GM23338 (cell line): ENCODE data around the gene GHR. TPM values are rescaled to one million over a fixed set of nuclear protein-coding genes. Genes with fewer than 3 reads are reported as not detected.

Experiments used
- ATAC-seq: fragments of 200-7000 bp; cut with Tn5 transposase; 3 replicates; pipeline ENCODE4 v1.9.1; 2020
- DNase-seq: peaks from one replicate; pipeline ENCODE4 v3.0.0-alpha.2; 2015; ENCODE audit warnings: low spot score
- H2AFZ ChIP-seq: fragments of 200-600 bp; sonication (generic); 2 replicates; pipeline ENCODE4 v1.8.0; 2016; ENCODE audit warnings: antibody characterized with exemption, mild to moderate bottlenecking, moderate library complexity
- H3F3A ChIP-seq: fragments of 200-600 bp; sonication (generic); replicated peaks from 2 replicates; pipeline ENCODE4 v1.8.0; 2017; ENCODE audit warnings: antibody characterized with exemption, mixed run types, low read depth
- H3K27ac ChIP-seq: fragments of 200-600 bp; sonication (generic); 2 replicates; pipeline ENCODE4 v1.6.1; 2016; ENCODE audit warnings: low read depth
- H3K27me3 ChIP-seq: fragments of 200-600 bp; sonication (generic); 2 replicates; pipeline ENCODE4 v1.8.0; 2016; ENCODE audit warnings: mild to moderate bottlenecking, mixed run types, moderate library complexity; ENCODE audit not compliant: insufficient read depth
- H3K36me3 ChIP-seq: fragments of 200-600 bp; sonication (generic); 2 replicates; pipeline ENCODE4 v1.8.0; 2016; ENCODE audit warnings: mild to moderate bottlenecking; ENCODE audit not compliant: insufficient read depth
- H3K4me1 ChIP-seq: fragments of 200-600 bp; sonication (generic); 2 replicates; pipeline ENCODE4 v1.8.0; 2016; ENCODE audit warnings: mild to moderate bottlenecking, moderate library complexity; ENCODE audit not compliant: insufficient read depth
- H3K4me2 ChIP-seq: fragments of 200-600 bp; sonication (generic); 2 replicates; pipeline ENCODE4 v1.7.1; 2017; ENCODE audit warnings: mixed run types
- H3K4me3 ChIP-seq: fragments of 200-600 bp; sonication (generic); 2 replicates; pipeline ENCODE4 v1.6.1; 2016; ENCODE audit warnings: mixed run types
- H3K79me2 ChIP-seq: fragments of 200-600 bp; sonication (generic); replicated peaks from 2 replicates; pipeline ENCODE4 v1.8.0; 2017; ENCODE audit warnings: mild to moderate bottlenecking; ENCODE audit not compliant: insufficient read depth
- H3K9me2 ChIP-seq: fragments of 200-600 bp; sonication (generic); 2 replicates; pipeline ENCODE4 v1.8.0; 2017; ENCODE audit not compliant: insufficient read depth
- H4K20me1 ChIP-seq: fragments of 200-600 bp; sonication (generic); replicated peaks from 2 replicates; pipeline ENCODE4 v1.8.0; 2017; ENCODE audit warnings: mild to moderate bottlenecking; ENCODE audit not compliant: insufficient read depth
- H3K27ac Mint-ChIP-seq: 2 replicates; pipeline ENCODE4 v1.8.0; 2020; ENCODE audit warnings: inconsistent platforms, mild to moderate bottlenecking, moderate library complexity, mixed read lengths
- H3K27me3 Mint-ChIP-seq: 3 replicates; pipeline ENCODE4 v1.8.0; 2022; ENCODE audit warnings: low read depth, mild to moderate bottlenecking, moderate library complexity, mixed read lengths, inconsistent platforms; ENCODE audit not compliant: insufficient read depth, poor library complexity
- H3K36me3 Mint-ChIP-seq: 3 replicates; pipeline ENCODE4 v1.8.0; 2021; ENCODE audit warnings: low read depth, mild to moderate bottlenecking, inconsistent platforms, moderate library complexity, mixed read lengths
- H3K4me1 Mint-ChIP-seq: 3 replicates; pipeline ENCODE4 v1.8.0; 2020; ENCODE audit warnings: mild to moderate bottlenecking, inconsistent platforms, mixed read lengths
- H3K4me3 Mint-ChIP-seq: 3 replicates; pipeline ENCODE4 v1.8.0; 2021; ENCODE audit warnings: moderate library complexity, mild to moderate bottlenecking, inconsistent platforms, mixed read lengths
- H3K9me3 Mint-ChIP-seq: 3 replicates; pipeline ENCODE4 v1.8.0; 2020; ENCODE audit warnings: moderate library complexity, mild to moderate bottlenecking, inconsistent platforms, mixed read lengths
- CREB1 ChIP-seq: fragments of 250-450 bp; sonication (Bioruptor Pico); IDR thresholded peaks from 2 replicates; pipeline ENCODE4 v1.5.0; 2020; ENCODE audit warnings: low read depth, mild to moderate bottlenecking, moderate library complexity
- EZH2 ChIP-seq: fragments of 200-600 bp; sonication (generic); IDR thresholded peaks from one replicate; pipeline ENCODE4 v1.8.0; 2017; ENCODE audit warnings: antibody characterized with exemption, mild to moderate bottlenecking, low read depth; ENCODE audit not compliant: unreplicated experiment
- EZH2phosphoT487 ChIP-seq: fragments of 200-600 bp; sonication (generic); IDR thresholded peaks from one replicate; pipeline ENCODE4 v1.8.1; 2018; ENCODE audit warnings: antibody characterized with exemption; ENCODE audit not compliant: unreplicated experiment
- JUNB ChIP-seq: IDR thresholded peaks from one replicate; pipeline ENCODE4 v1.6.1; 2016; ENCODE audit warnings: antibody characterized with exemption; ENCODE audit not compliant: unreplicated experiment
- NANOG ChIP-seq: IDR thresholded peaks from 2 replicates; pipeline ENCODE4 v1.6.1; 2016; ENCODE audit warnings: antibody characterized with exemption, borderline replicate concordance
- STAT1 ChIP-seq: IDR thresholded peaks from one replicate; pipeline ENCODE4 v1.6.1; 2016; ENCODE audit warnings: antibody characterized with exemption; ENCODE audit not compliant: unreplicated experiment
- ZNF114 ChIP-seq: fragments of 250-450 bp; sonication (Bioruptor Pico); IDR thresholded peaks from 2 replicates; pipeline ENCODE4 v1.5.0; 2020; ENCODE audit warnings: mild to moderate bottlenecking, moderate library complexity
- polyA plus RNA-seq: library from polyadenylated mRNA; unstranded; fragments of >200 nt; fragmentation: Nextera tagmentation; extraction: Ambion mirVana; gene quantifications from 2 replicates; pipeline ENCODE4 v1.2.1, GENCODE V29; 2016
- total RNA-seq: library from RNA; depleted of rRNA; stranded (reverse); fragments of >200 nt; shearing (Covaris generic); gene quantifications from 2 replicates; pipeline ENCODE4 v1.2.3, GENCODE V29; 2014
- TF ChIP-seq, protein P1 (sequence below): fragments of 250-450 bp; sonication (Bioruptor Pico); IDR thresholded peaks from 2 replicates; pipeline ENCODE4 v1.5.0; 2020; ENCODE audit warnings: mild to moderate bottlenecking, moderate library complexity
- TF ChIP-seq, protein P2 (sequence below): IDR thresholded peaks from 2 replicates; pipeline ENCODE4 v1.6.1; 2016; ENCODE audit warnings: antibody characterized with exemption
- TF ChIP-seq, protein P3 (sequence below): IDR thresholded peaks from one replicate; pipeline ENCODE4 v1.6.1; 2018; ENCODE audit warnings: antibody characterized with exemption; ENCODE audit not compliant: unreplicated experiment
- TF ChIP-seq, protein P4 (sequence below), 2 experiments: fragments of 200-600 bp in 1 of 2; sonication (generic) in 1 of 2; conservative IDR thresholded peaks; 2 replicates each; pipeline versions ENCODE4 v1.5.1 to v1.6.1; 2016 to 2017; ENCODE audit warnings: antibody characterized with exemption in 2 of 2, low read depth in 2 of 2, mild to moderate bottlenecking in 2 of 2, moderate library complexity in 1 of 2

GHR gene
- total and polyA plus RNA-seq, 2 experiments from 2014 or later: 0.21 to 1.9 TPM

DNA sequence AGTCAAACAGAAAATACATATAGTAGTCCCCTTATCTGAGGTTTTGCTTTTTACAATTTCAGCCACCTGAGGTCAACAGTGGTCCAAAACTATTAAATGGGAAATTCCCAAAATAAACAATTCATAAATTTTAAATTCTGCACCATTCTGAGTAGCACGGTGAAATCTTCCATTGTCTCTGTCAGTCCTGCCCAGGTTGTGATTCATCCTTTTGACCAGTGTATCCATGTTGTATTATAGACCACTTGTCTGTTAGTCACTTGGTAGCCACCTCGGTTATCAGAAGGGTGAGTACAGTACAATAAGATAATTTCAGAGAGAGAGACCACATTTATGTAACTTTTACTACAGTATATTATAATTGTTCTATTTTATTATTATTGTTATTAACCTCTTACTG is 336.2 kb downstream of the GHR start:
- Histone ChIP-seq H3F3A (no peaks in the 10 kb centered on the region), H3K27ac (no peak overlapping the region), H3K36me3 (no peaks in the 10 kb centered on the region), H3K4me1 (peaks cover 5% of the 10 kb centered on the region), H3K4me2 (no peak overlapping the region), H3K9me2 (no peaks in the 10 kb centered on the region), H3K4me3 (no peak overlapping the region), H4K20me1 (no peaks in the 10 kb centered on the region), H3K27me3 (no peaks in the 10 kb centered on the region), H3K79me2 (no peaks in the 10 kb centered on the region; the same call in 1 of the 2 replicates), H2AFZ (no peak overlapping the region)
- Mint-ChIP-seq H3K36me3 (peaks cover 31% of the 10 kb centered on the region; the same call in 2 of the 3 replicates), H3K27ac (no peak overlapping the region), H3K9me3 (no peaks in the 10 kb centered on the region; the same call in 2 of the 3 replicates), H3K4me3 (no peak overlapping the region), H3K4me1 (peaks cover 11% of the 10 kb centered on the region; the same call in 2 of the 3 replicates), H3K27me3 (no peaks in the 10 kb centered on the region)
- TF ChIP-seq CREB1 (CRISPR knock-in tag) (no peak), JUNB (no peak), ZNF114 (CRISPR knock-in tag) (no peak), NANOG (no peak), EZH2 (no peak), STAT1 (no peak), EZH2phosphoT487 (no peak)
- TF ChIP-seq, protein P1, sequence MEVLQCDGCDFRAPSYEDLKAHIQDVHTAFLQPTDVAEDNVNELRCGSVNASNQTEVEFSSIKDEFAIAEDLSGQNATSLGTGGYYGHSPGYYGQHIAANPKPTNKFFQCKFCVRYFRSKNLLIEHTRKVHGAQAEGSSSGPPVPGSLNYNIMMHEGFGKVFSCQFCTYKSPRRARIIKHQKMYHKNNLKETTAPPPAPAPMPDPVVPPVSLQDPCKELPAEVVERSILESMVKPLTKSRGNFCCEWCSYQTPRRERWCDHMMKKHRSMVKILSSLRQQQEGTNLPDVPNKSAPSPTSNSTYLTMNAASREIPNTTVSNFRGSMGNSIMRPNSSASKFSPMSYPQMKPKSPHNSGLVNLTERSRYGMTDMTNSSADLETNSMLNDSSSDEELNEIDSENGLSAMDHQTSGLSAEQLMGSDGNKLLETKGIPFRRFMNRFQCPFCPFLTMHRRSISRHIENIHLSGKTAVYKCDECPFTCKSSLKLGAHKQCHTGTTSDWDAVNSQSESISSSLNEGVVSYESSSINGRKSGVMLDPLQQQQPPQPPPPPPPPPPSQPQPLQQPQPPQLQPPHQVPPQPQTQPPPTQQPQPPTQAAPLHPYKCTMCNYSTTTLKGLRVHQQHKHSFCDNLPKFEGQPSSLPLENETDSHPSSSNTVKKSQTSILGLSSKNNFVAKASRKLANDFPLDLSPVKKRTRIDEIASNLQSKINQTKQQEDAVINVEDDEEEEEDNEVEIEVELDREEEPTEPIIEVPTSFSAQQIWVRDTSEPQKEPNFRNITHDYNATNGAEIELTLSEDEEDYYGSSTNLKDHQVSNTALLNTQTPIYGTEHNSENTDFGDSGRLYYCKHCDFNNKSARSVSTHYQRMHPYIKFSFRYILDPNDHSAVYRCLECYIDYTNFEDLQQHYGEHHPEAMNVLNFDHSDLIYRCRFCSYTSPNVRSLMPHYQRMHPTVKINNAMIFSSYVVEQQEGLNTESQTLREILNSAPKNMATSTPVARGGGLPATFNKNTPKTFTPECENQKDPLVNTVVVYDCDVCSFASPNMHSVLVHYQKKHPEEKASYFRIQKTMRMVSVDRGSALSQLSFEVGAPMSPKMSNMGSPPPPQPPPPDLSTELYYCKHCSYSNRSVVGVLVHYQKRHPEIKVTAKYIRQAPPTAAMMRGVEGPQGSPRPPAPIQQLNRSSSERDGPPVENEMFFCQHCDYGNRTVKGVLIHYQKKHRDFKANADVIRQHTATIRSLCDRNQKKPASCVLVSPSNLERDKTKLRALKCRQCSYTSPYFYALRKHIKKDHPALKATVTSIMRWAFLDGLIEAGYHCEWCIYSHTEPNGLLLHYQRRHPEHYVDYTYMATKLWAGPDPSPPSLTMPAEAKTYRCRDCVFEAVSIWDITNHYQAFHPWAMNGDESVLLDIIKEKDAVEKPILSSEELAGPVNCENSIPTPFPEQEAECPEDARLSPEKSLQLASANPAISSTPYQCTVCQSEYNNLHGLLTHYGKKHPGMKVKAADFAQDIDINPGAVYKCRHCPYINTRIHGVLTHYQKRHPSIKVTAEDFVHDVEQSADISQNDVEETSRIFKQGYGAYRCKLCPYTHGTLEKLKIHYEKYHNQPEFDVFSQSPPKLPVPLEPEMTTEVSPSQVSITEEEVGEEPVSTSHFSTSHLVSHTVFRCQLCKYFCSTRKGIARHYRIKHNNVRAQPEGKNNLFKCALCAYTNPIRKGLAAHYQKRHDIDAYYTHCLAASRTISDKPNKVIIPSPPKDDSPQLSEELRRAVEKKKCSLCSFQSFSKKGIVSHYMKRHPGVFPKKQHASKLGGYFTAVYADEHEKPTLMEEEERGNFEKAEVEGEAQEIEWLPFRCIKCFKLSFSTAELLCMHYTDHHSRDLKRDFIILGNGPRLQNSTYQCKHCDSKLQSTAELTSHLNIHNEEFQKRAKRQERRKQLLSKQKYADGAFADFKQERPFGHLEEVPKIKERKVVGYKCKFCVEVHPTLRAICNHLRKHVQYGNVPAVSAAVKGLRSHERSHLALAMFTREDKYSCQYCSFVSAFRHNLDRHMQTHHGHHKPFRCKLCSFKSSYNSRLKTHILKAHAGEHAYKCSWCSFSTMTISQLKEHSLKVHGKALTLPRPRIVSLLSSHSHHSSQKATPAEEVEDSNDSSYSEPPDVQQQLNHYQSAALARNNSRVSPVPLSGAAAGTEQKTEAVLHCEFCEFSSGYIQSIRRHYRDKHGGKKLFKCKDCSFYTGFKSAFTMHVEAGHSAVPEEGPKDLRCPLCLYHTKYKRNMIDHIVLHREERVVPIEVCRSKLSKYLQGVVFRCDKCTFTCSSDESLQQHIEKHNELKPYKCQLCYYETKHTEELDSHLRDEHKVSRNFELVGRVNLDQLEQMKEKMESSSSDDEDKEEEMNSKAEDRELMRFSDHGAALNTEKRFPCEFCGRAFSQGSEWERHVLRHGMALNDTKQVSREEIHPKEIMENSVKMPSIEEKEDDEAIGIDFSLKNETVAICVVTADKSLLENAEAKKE (CRISPR knock-in tag): no peak
- TF ChIP-seq, protein P2, sequence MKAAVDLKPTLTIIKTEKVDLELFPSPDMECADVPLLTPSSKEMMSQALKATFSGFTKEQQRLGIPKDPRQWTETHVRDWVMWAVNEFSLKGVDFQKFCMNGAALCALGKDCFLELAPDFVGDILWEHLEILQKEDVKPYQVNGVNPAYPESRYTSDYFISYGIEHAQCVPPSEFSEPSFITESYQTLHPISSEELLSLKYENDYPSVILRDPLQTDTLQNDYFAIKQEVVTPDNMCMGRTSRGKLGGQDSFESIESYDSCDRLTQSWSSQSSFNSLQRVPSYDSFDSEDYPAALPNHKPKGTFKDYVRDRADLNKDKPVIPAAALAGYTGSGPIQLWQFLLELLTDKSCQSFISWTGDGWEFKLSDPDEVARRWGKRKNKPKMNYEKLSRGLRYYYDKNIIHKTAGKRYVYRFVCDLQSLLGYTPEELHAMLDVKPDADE: no peak
- TF ChIP-seq, protein P3, sequence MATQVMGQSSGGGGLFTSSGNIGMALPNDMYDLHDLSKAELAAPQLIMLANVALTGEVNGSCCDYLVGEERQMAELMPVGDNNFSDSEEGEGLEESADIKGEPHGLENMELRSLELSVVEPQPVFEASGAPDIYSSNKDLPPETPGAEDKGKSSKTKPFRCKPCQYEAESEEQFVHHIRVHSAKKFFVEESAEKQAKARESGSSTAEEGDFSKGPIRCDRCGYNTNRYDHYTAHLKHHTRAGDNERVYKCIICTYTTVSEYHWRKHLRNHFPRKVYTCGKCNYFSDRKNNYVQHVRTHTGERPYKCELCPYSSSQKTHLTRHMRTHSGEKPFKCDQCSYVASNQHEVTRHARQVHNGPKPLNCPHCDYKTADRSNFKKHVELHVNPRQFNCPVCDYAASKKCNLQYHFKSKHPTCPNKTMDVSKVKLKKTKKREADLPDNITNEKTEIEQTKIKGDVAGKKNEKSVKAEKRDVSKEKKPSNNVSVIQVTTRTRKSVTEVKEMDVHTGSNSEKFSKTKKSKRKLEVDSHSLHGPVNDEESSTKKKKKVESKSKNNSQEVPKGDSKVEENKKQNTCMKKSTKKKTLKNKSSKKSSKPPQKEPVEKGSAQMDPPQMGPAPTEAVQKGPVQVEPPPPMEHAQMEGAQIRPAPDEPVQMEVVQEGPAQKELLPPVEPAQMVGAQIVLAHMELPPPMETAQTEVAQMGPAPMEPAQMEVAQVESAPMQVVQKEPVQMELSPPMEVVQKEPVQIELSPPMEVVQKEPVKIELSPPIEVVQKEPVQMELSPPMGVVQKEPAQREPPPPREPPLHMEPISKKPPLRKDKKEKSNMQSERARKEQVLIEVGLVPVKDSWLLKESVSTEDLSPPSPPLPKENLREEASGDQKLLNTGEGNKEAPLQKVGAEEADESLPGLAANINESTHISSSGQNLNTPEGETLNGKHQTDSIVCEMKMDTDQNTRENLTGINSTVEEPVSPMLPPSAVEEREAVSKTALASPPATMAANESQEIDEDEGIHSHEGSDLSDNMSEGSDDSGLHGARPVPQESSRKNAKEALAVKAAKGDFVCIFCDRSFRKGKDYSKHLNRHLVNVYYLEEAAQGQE: no peak
- TF ChIP-seq, protein P4, sequence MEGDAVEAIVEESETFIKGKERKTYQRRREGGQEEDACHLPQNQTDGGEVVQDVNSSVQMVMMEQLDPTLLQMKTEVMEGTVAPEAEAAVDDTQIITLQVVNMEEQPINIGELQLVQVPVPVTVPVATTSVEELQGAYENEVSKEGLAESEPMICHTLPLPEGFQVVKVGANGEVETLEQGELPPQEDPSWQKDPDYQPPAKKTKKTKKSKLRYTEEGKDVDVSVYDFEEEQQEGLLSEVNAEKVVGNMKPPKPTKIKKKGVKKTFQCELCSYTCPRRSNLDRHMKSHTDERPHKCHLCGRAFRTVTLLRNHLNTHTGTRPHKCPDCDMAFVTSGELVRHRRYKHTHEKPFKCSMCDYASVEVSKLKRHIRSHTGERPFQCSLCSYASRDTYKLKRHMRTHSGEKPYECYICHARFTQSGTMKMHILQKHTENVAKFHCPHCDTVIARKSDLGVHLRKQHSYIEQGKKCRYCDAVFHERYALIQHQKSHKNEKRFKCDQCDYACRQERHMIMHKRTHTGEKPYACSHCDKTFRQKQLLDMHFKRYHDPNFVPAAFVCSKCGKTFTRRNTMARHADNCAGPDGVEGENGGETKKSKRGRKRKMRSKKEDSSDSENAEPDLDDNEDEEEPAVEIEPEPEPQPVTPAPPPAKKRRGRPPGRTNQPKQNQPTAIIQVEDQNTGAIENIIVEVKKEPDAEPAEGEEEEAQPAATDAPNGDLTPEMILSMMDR (conservative IDR thresholded peaks at IDR 0.05; ENCODE audit: low read depth in 2 of 2): no peak
- ATAC-seq (no peak), DNase-seq (no peak)
